GM23338 (cell line): Measurements from ENCODE around the gene KRTAP10-6. TPM values are rescaled to one million over a fixed set of nuclear protein-coding genes. Genes with fewer than 3 reads are reported as not detected.

ENCODE experiments used
- ATAC-seq: fragments of 200-7000 bp; cut with Tn5 transposase; 3 replicates; pipeline ENCODE4 v1.9.1; 2020
- DNase-seq: peaks from one replicate; pipeline ENCODE4 v3.0.0-alpha.2; 2015; ENCODE audit warnings: low spot score
- H2AFZ ChIP-seq: fragments of 200-600 bp; sonication (generic); 2 replicates; pipeline ENCODE4 v1.8.0; 2016; ENCODE audit warnings: antibody characterized with exemption, mild to moderate bottlenecking, moderate library complexity
- H3F3A ChIP-seq: fragments of 200-600 bp; sonication (generic); replicated peaks from 2 replicates; pipeline ENCODE4 v1.8.0; 2017; ENCODE audit warnings: antibody characterized with exemption, mixed run types, low read depth
- H3K27ac ChIP-seq: fragments of 200-600 bp; sonication (generic); 2 replicates; pipeline ENCODE4 v1.6.1; 2016; ENCODE audit warnings: low read depth
- H3K27me3 ChIP-seq: fragments of 200-600 bp; sonication (generic); 2 replicates; pipeline ENCODE4 v1.8.0; 2016; ENCODE audit warnings: mild to moderate bottlenecking, mixed run types, moderate library complexity; ENCODE audit not compliant: insufficient read depth
- H3K36me3 ChIP-seq: fragments of 200-600 bp; sonication (generic); 2 replicates; pipeline ENCODE4 v1.8.0; 2016; ENCODE audit warnings: mild to moderate bottlenecking; ENCODE audit not compliant: insufficient read depth
- H3K4me1 ChIP-seq: fragments of 200-600 bp; sonication (generic); 2 replicates; pipeline ENCODE4 v1.8.0; 2016; ENCODE audit warnings: mild to moderate bottlenecking, moderate library complexity; ENCODE audit not compliant: insufficient read depth
- H3K4me2 ChIP-seq: fragments of 200-600 bp; sonication (generic); 2 replicates; pipeline ENCODE4 v1.7.1; 2017; ENCODE audit warnings: mixed run types
- H3K4me3 ChIP-seq: fragments of 200-600 bp; sonication (generic); 2 replicates; pipeline ENCODE4 v1.6.1; 2016; ENCODE audit warnings: mixed run types
- H3K79me2 ChIP-seq: fragments of 200-600 bp; sonication (generic); replicated peaks from 2 replicates; pipeline ENCODE4 v1.8.0; 2017; ENCODE audit warnings: mild to moderate bottlenecking; ENCODE audit not compliant: insufficient read depth
- H3K9me2 ChIP-seq: fragments of 200-600 bp; sonication (generic); 2 replicates; pipeline ENCODE4 v1.8.0; 2017; ENCODE audit not compliant: insufficient read depth
- H4K20me1 ChIP-seq: fragments of 200-600 bp; sonication (generic); replicated peaks from 2 replicates; pipeline ENCODE4 v1.8.0; 2017; ENCODE audit warnings: mild to moderate bottlenecking; ENCODE audit not compliant: insufficient read depth
- H3K27ac Mint-ChIP-seq: 2 replicates; pipeline ENCODE4 v1.8.0; 2020; ENCODE audit warnings: inconsistent platforms, mild to moderate bottlenecking, moderate library complexity, mixed read lengths
- H3K27me3 Mint-ChIP-seq: 3 replicates; pipeline ENCODE4 v1.8.0; 2022; ENCODE audit warnings: low read depth, mild to moderate bottlenecking, moderate library complexity, mixed read lengths, inconsistent platforms; ENCODE audit not compliant: insufficient read depth, poor library complexity
- H3K36me3 Mint-ChIP-seq: 3 replicates; pipeline ENCODE4 v1.8.0; 2021; ENCODE audit warnings: low read depth, mild to moderate bottlenecking, inconsistent platforms, moderate library complexity, mixed read lengths
- H3K4me1 Mint-ChIP-seq: 3 replicates; pipeline ENCODE4 v1.8.0; 2020; ENCODE audit warnings: mild to moderate bottlenecking, inconsistent platforms, mixed read lengths
- H3K4me3 Mint-ChIP-seq: 3 replicates; pipeline ENCODE4 v1.8.0; 2021; ENCODE audit warnings: moderate library complexity, mild to moderate bottlenecking, inconsistent platforms, mixed read lengths
- H3K9me3 Mint-ChIP-seq: 3 replicates; pipeline ENCODE4 v1.8.0; 2020; ENCODE audit warnings: moderate library complexity, mild to moderate bottlenecking, inconsistent platforms, mixed read lengths
- EZH2 ChIP-seq: fragments of 200-600 bp; sonication (generic); IDR thresholded peaks from one replicate; pipeline ENCODE4 v1.8.0; 2017; ENCODE audit warnings: antibody characterized with exemption, mild to moderate bottlenecking, low read depth; ENCODE audit not compliant: unreplicated experiment
- EZH2phosphoT487 ChIP-seq: fragments of 200-600 bp; sonication (generic); IDR thresholded peaks from one replicate; pipeline ENCODE4 v1.8.1; 2018; ENCODE audit warnings: antibody characterized with exemption; ENCODE audit not compliant: unreplicated experiment
- JUNB ChIP-seq: IDR thresholded peaks from one replicate; pipeline ENCODE4 v1.6.1; 2016; ENCODE audit warnings: antibody characterized with exemption; ENCODE audit not compliant: unreplicated experiment
- NANOG ChIP-seq: IDR thresholded peaks from 2 replicates; pipeline ENCODE4 v1.6.1; 2016; ENCODE audit warnings: antibody characterized with exemption, borderline replicate concordance
- POLR2AphosphoS5 ChIP-seq: IDR thresholded peaks from 2 replicates; pipeline ENCODE4 v1.6.1; 2016; ENCODE audit warnings: antibody characterized with exemption, low read depth
- STAT1 ChIP-seq: IDR thresholded peaks from one replicate; pipeline ENCODE4 v1.6.1; 2016; ENCODE audit warnings: antibody characterized with exemption; ENCODE audit not compliant: unreplicated experiment
- ZNF114 ChIP-seq: fragments of 250-450 bp; sonication (Bioruptor Pico); IDR thresholded peaks from 2 replicates; pipeline ENCODE4 v1.5.0; 2020; ENCODE audit warnings: mild to moderate bottlenecking, moderate library complexity
- ZNF331 ChIP-seq: fragments of 250-450 bp; sonication (Bioruptor Pico); IDR thresholded peaks from 2 replicates; pipeline ENCODE4 v1.5.0; 2020; ENCODE audit warnings: low read depth, mild to moderate bottlenecking, moderate library complexity
- polyA plus RNA-seq: library from polyadenylated mRNA; unstranded; fragments of >200 nt; fragmentation: Nextera tagmentation; extraction: Ambion mirVana; gene quantifications from 2 replicates; pipeline ENCODE4 v1.2.1, GENCODE V29; 2016
- total RNA-seq: library from RNA; depleted of rRNA; stranded (reverse); fragments of >200 nt; shearing (Covaris generic); gene quantifications from 2 replicates; pipeline ENCODE4 v1.2.3, GENCODE V29; 2014
- TF ChIP-seq, protein P1 (sequence below): fragments of 250-450 bp; sonication (Bioruptor Pico); IDR thresholded peaks from 2 replicates; pipeline ENCODE4 v1.5.0; 2020; ENCODE audit warnings: mild to moderate bottlenecking, moderate library complexity

The KRTAP10-6 gene
- total and polyA plus RNA-seq, 2 experiments from 2014 or later = not detected

DNA sequence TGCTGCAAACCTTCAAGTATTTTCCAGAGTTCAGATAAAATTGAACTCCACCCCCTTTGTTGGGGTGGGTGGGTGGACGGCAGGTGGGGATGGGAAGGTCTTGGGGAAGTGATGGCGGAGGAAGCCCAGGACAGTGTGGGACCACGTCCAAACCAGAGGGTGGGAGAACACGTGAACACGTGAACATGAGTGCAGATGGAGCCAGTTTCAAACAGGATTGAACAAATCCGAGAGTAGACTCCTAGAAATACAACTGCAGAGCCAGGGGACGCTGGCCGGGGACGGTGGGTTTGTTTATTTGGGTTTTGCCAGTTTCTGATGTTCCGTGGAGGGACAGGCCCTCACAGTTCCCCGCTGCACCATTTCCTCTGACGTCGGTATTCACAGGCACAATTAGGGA is 43.9 kb downstream of the KRTAP10-6 start:
- Histone ChIP-seq H3K27ac (peak overlapping the region; percentile 96), H2AFZ (no peak overlapping the region), H3K4me2 (peak overlapping the region; percentile 58; the same call in 1 of the 2 replicates), H3K4me1 (peaks cover 25% of the 10 kb centered on the region), H3K36me3 (no peaks in the 10 kb centered on the region; the same call in 1 of the 2 replicates), H3K79me2 (no peaks in the 10 kb centered on the region), H4K20me1 (no peaks in the 10 kb centered on the region), H3K9me2 (no peaks in the 10 kb centered on the region), H3K27me3 (no peaks in the 10 kb centered on the region), H3F3A (no peaks in the 10 kb centered on the region), H3K4me3 (no peak overlapping the region)
- peaks cover 15% of the 10 kb centered on the region for H3K9me3 Mint-ChIP-seq
- H3K4me3 Mint-ChIP-seq = no peak overlapping the region; the same call in 2 of the 3 replicates
- ATAC-seq = no peak
- peaks cover 19% of the 10 kb centered on the region; the same call in 2 of the 3 replicates for H3K36me3 Mint-ChIP-seq
- TF ChIP-seq EZH2 = no peak
- TF ChIP-seq STAT1 = no peak
- no peak for TF ChIP-seq NANOG
- TF ChIP-seq, protein P1, sequence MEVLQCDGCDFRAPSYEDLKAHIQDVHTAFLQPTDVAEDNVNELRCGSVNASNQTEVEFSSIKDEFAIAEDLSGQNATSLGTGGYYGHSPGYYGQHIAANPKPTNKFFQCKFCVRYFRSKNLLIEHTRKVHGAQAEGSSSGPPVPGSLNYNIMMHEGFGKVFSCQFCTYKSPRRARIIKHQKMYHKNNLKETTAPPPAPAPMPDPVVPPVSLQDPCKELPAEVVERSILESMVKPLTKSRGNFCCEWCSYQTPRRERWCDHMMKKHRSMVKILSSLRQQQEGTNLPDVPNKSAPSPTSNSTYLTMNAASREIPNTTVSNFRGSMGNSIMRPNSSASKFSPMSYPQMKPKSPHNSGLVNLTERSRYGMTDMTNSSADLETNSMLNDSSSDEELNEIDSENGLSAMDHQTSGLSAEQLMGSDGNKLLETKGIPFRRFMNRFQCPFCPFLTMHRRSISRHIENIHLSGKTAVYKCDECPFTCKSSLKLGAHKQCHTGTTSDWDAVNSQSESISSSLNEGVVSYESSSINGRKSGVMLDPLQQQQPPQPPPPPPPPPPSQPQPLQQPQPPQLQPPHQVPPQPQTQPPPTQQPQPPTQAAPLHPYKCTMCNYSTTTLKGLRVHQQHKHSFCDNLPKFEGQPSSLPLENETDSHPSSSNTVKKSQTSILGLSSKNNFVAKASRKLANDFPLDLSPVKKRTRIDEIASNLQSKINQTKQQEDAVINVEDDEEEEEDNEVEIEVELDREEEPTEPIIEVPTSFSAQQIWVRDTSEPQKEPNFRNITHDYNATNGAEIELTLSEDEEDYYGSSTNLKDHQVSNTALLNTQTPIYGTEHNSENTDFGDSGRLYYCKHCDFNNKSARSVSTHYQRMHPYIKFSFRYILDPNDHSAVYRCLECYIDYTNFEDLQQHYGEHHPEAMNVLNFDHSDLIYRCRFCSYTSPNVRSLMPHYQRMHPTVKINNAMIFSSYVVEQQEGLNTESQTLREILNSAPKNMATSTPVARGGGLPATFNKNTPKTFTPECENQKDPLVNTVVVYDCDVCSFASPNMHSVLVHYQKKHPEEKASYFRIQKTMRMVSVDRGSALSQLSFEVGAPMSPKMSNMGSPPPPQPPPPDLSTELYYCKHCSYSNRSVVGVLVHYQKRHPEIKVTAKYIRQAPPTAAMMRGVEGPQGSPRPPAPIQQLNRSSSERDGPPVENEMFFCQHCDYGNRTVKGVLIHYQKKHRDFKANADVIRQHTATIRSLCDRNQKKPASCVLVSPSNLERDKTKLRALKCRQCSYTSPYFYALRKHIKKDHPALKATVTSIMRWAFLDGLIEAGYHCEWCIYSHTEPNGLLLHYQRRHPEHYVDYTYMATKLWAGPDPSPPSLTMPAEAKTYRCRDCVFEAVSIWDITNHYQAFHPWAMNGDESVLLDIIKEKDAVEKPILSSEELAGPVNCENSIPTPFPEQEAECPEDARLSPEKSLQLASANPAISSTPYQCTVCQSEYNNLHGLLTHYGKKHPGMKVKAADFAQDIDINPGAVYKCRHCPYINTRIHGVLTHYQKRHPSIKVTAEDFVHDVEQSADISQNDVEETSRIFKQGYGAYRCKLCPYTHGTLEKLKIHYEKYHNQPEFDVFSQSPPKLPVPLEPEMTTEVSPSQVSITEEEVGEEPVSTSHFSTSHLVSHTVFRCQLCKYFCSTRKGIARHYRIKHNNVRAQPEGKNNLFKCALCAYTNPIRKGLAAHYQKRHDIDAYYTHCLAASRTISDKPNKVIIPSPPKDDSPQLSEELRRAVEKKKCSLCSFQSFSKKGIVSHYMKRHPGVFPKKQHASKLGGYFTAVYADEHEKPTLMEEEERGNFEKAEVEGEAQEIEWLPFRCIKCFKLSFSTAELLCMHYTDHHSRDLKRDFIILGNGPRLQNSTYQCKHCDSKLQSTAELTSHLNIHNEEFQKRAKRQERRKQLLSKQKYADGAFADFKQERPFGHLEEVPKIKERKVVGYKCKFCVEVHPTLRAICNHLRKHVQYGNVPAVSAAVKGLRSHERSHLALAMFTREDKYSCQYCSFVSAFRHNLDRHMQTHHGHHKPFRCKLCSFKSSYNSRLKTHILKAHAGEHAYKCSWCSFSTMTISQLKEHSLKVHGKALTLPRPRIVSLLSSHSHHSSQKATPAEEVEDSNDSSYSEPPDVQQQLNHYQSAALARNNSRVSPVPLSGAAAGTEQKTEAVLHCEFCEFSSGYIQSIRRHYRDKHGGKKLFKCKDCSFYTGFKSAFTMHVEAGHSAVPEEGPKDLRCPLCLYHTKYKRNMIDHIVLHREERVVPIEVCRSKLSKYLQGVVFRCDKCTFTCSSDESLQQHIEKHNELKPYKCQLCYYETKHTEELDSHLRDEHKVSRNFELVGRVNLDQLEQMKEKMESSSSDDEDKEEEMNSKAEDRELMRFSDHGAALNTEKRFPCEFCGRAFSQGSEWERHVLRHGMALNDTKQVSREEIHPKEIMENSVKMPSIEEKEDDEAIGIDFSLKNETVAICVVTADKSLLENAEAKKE (CRISPR knock-in tag) = no peak
- no peak for TF ChIP-seq EZH2phosphoT487
- TF ChIP-seq ZNF331 (CRISPR knock-in tag) = no peak
- TF ChIP-seq JUNB = no peak
- TF ChIP-seq POLR2AphosphoS5 = no peak
- no peak for TF ChIP-seq ZNF114
- peaks cover 47% of the 10 kb centered on the region for H3K4me1 Mint-ChIP-seq
- peaks cover 20% of the 10 kb centered on the region for H3K27me3 Mint-ChIP-seq
- H3K27ac Mint-ChIP-seq = peak overlapping the region; percentile 95
- DNase-seq = no peak
